Transverse colon (tissue), 4 donors: Measurements from ENCODE around the gene KCNJ14. TPM values are rescaled to one million over a fixed set of nuclear protein-coding genes. Genes with fewer than 3 reads are reported as not detected.

ENCODE experiments used
- DNase-seq: peaks from one replicate; pipeline ENCODE4 v3.0.0-alpha.2; 2019
- H3K27ac ChIP-seq, 4 donors: fragments of 200-600 bp; sonication (generic); 2 replicates each; pipeline ENCODE4 v1.5.1; 2016 to 2018; ENCODE audit warnings: inconsistent platforms in 4 of 4
- H3K27me3 ChIP-seq: fragments of 200-600 bp; sonication (generic); 2 replicates; pipeline ENCODE4 v1.5.1; 2017; ENCODE audit warnings: inconsistent platforms
- H3K36me3 ChIP-seq, 4 donors: fragments of 200-600 bp; sonication (generic); 2 replicates each; pipeline ENCODE4 v1.5.1; 2017 to 2019; ENCODE audit warnings: inconsistent platforms in 4 of 4
- H3K4me1 ChIP-seq, 4 donors: fragments of 200-600 bp; sonication (generic); 2 replicates each; pipeline ENCODE4 v1.5.1; 2017 to 2020; ENCODE audit warnings: inconsistent platforms in 4 of 4
- H3K4me3 ChIP-seq, 4 donors: fragments of 200-600 bp; sonication (generic); 1 replicate in 1 of 4; 2 replicates in 3 of 4; pipeline versions ENCODE4 v1.5.1 to v1.6.1; 2017 to 2019; ENCODE audit warnings: inconsistent platforms in 4 of 4
- H3K9me3 ChIP-seq, 2 donors: fragments of 200-600 bp; sonication (generic); 2 replicates each; pipeline ENCODE4 v1.5.1; 2017 to 2019; ENCODE audit warnings: inconsistent platforms in 2 of 2
- EP300 ChIP-seq: sonication (generic); formaldehyde crosslinking; IDR thresholded peaks from one replicate; pipeline ENCODE4 v1.6.1; 2017; ENCODE audit warnings: antibody characterized with exemption, low read depth
- POLR2A ChIP-seq: fragments of 450-650 bp; IDR thresholded peaks from one replicate; pipeline ENCODE4 v1.6.1; 2016; ENCODE audit warnings: antibody characterized with exemption, mild to moderate bottlenecking, moderate library complexity
- POLR2AphosphoS5 ChIP-seq, 3 donors: sonication (generic); formaldehyde crosslinking; IDR thresholded peaks; one replicate each; pipeline ENCODE4 v1.6.1; 2016; ENCODE audit warnings: antibody characterized with exemption in 3 of 3
- WGBS, 2 donors: methylation state at CpG; one replicate each; pipeline ENCODE4 v1.1.5; 2018; ENCODE audit warnings: low coverage in 1 of 2; 5-methylcytosine and 5-hydroxymethylcytosine counted together
- in situ Hi-C, 4 donors: fragments of 200-750 bp; cut with MboI; loops; one replicate each; pipeline versions ENCODE4 v1.15.0 to v1.15.1; 2017; ENCODE audit warnings: low sequenced_read_pairs in 3 of 4, low pct_ligation_motif_present in 1 of 4, low pct_unique_long_range_greater_than_20kb in 1 of 4
- intact Hi-C: fragments of 100-400 bp; cut with DNase I; formaldehyde crosslinking; loops from one replicate; pipeline ENCODE4 v1.15.1; 2023; ENCODE audit warnings: low total_unique reads
- total RNA-seq, 4 donors: library from RNA; depleted of rRNA; stranded (reverse); fragments of >200 nt; gene quantifications; one replicate each; pipeline ENCODE4 v1.1.0, GENCODE V29; 2016
- TF ChIP-seq, protein P1 (sequence below), 5 experiments: fragments of 200-600 bp in 3 of 5; fragments of 450-650 bp in 2 of 5; sonication (generic) in 3 of 5; IDR thresholded peaks; 1 replicate in 2 of 5; 2 replicates in 3 of 5; pipeline ENCODE4 v1.5.1; 2016 to 2017; ENCODE audit warnings: antibody characterized with exemption in 5 of 5, inconsistent platforms in 3 of 5, mild to moderate bottlenecking in 2 of 5, moderate library complexity in 1 of 5

The KCNJ14 gene
- total RNA-seq, 4 donors from 2014 or later = 0.41 to 0.64 TPM; not detected in 2

DNA sequence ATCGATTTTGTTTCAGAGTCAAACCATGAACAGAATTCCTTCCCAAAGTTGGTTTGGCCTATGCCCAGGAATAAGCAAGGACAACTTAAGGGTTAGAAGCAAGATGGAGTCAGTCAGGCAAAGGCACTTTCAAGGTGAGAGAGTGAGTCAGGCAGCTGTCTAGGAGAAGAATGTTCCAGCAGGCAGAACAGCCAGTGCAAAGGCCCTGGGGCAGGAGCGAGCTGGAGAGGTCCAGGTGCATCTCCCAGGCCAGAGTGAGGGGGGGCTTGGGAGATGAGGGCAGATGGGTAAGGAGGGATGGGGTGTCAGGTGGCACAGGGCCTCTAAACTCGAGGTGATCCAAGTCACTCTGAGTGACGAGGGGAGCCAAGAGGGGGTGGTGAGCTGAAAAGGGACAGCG lies 18.8 kb upstream of the KCNJ14 start:
- no peaks in the 10 kb centered on the region for H3K9me3 ChIP-seq
- no peak for DNase-seq
- H3K27ac ChIP-seq = no peak overlapping the region
- no peak for TF ChIP-seq EP300
- TF ChIP-seq, protein P1, sequence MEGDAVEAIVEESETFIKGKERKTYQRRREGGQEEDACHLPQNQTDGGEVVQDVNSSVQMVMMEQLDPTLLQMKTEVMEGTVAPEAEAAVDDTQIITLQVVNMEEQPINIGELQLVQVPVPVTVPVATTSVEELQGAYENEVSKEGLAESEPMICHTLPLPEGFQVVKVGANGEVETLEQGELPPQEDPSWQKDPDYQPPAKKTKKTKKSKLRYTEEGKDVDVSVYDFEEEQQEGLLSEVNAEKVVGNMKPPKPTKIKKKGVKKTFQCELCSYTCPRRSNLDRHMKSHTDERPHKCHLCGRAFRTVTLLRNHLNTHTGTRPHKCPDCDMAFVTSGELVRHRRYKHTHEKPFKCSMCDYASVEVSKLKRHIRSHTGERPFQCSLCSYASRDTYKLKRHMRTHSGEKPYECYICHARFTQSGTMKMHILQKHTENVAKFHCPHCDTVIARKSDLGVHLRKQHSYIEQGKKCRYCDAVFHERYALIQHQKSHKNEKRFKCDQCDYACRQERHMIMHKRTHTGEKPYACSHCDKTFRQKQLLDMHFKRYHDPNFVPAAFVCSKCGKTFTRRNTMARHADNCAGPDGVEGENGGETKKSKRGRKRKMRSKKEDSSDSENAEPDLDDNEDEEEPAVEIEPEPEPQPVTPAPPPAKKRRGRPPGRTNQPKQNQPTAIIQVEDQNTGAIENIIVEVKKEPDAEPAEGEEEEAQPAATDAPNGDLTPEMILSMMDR (IDR thresholded peaks at IDR 0.05) = no peak
- TF ChIP-seq POLR2A = no peak
- TF ChIP-seq POLR2AphosphoS5 (IDR thresholded peaks at IDR 0.05) = no peak
- H3K36me3 ChIP-seq = no peaks in the 10 kb centered on the region
- H3K4me3 ChIP-seq = no peak overlapping the region
- in situ Hi-C loops (no loop called here), intact Hi-C loops (no loop called here)
- H3K27me3 ChIP-seq = peaks cover 25% of the 10 kb centered on the region
- 78 to 79% methylated on average over 5 of the region's 5 CpGs for WGBS, 2 donors
- H3K4me1 ChIP-seq = no peaks in the 10 kb centered on the region

DNA sequence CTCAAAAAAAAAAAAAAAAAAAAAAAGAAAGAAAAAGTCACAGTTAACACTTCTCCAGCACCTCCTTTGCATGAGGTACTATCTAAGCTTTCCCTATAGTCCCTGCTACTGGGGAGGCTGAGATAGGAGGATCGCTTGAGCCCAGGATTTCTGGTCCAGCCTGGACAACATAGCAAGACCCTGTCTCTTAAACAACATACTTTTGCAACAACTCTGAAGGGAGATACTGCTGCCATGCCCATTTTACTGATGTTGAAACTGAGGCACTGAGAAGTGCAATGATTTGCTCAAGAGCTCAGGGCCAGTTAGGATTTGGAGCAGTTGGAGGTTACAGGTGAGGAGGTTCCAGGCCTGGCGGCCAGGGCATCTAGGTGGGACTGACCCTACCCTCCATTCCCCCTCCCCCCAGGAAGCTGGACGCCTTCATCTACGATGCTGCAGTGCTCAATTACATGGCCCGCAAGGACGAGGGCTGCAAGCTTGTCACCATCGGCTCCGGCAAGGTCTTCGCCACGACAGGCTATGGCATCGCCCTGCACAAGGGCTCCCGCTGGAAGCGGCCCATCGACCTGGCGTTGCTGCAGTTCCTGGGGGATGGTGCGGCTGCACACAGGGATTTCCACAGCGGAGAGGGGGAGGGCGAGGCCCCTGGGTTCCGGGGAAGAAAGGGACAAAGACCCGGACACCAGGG lies 13.9 kb upstream of the KCNJ14 start:
- 95 to 100% methylated on average over 1 to 20 of the region's 20 CpGs for WGBS, 2 donors
- H3K27me3 ChIP-seq = peaks cover 48% of the 10 kb centered on the region
- in situ Hi-C loops = no loop called here
- peaks cover 6 to 18% (median 12%) of the 10 kb centered on the region in 4 donors for H3K4me1 ChIP-seq
- H3K27ac ChIP-seq = no peak overlapping the region
- no peak for DNase-seq
- TF ChIP-seq EP300 (no peak), POLR2AphosphoS5 (IDR thresholded peaks at IDR 0.05) (no peak), POLR2A (no peak)
- TF ChIP-seq, protein P1 (IDR thresholded peaks at IDR 0.05) = no peak
- intact Hi-C loops = no loop called here
- no peak overlapping the region for H3K4me3 ChIP-seq
- H3K36me3 ChIP-seq = no peaks in the 10 kb centered on the region
- no peaks in the 10 kb centered on the region for H3K9me3 ChIP-seq

DNA sequence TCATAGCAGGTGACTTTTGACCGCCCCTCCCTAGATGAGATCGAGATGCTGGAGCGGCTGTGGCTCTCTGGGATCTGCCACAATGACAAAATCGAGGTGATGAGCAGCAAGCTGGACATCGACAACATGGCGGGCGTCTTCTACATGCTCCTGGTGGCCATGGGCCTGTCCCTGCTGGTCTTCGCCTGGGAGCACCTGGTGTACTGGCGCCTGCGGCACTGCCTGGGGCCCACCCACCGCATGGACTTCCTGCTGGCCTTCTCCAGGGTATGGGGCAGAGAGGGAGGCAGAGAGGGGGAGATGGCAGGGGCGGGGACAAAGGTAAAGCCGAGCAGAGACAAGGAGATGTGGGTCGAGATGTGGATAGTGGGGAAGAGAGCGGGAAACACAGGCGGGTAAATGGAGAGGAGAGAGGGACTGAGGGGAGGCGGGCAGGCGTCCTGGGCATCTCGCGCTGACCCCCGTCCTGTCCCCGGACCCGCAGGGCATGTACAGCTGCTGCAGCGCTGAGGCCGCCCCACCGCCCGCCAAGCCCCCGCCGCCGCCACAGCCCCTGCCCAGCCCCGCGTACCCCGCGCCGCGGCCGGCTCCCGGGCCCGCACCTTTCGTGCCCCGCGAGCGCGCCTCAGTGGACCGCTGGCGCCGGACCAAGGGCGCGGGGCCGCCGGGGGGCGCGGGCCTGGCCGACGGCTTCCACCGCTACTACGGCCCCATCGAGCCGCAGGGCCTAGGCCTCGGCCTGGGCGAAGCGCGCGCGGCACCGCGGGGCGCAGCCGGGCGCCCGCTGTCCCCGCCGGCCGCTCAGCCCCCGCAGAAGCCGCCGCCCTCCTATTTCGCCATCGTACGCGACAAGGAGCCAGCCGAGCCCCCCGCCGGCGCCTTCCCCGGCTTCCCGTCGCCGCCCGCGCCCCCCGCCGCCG lies 13.0 kb upstream of the KCNJ14 start:
- Histone ChIP-seq H3K36me3 (no peaks in the 10 kb centered on the region), H3K9me3 (no peaks in the 10 kb centered on the region), H3K27me3 (peaks cover 40% of the 10 kb centered on the region), H3K4me1 (peaks cover 8 to 24% (median 15%) of the 10 kb centered on the region in 4 donors), H3K4me3 (no peak overlapping the region), H3K27ac (no peak overlapping the region)
- DNase-seq = no peak
- in situ Hi-C loops (no loop called here), intact Hi-C loops (no loop called here)
- TF ChIP-seq, protein P1 (IDR thresholded peaks at IDR 0.05) = no peak
- TF ChIP-seq EP300 (no peak), POLR2AphosphoS5 (IDR thresholded peaks at IDR 0.05) (no peak), POLR2A (no peak)
- 52% methylated on average over 91 of the region's 94 CpGs; no CpG with 5 or more reads in 1 of the 2 donors for WGBS, 2 donors

DNA sequence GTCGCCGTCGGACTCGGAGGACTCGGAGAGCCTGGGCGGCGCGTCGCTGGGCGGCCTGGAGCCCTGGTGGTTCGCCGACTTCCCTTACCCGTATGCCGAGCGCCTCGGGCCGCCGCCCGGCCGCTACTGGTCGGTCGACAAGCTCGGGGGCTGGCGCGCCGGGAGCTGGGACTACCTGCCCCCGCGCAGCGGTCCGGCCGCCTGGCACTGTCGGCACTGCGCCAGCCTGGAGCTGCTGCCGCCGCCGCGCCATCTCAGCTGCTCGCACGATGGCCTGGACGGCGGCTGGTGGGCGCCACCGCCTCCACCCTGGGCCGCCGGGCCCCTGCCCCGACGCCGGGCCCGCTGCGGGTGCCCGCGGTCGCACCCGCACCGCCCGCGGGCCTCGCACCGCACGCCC lies 12.1 kb upstream of the KCNJ14 start:
- intact Hi-C loops = no loop called here
- WGBS, 2 donors = 2% methylated on average over 20 of the region's 60 CpGs; no CpG with 5 or more reads in 1 of the 2 donors
- H3K4me3 ChIP-seq = peak overlapping the region in 2 of 4 donors; percentile 23 to 45

More for the DNA sequence above, 12.1 kb upstream of the KCNJ14 start:
- H3K4me1 ChIP-seq = peaks cover 8 to 26% (median 15%) of the 10 kb centered on the region in 4 donors
- no peak for DNase-seq
- no peak overlapping the region for H3K27ac ChIP-seq
- no peaks in the 10 kb centered on the region for H3K36me3 ChIP-seq
- TF ChIP-seq, protein P1 (IDR thresholded peaks at IDR 0.05) = no peak
- no peak for TF ChIP-seq POLR2AphosphoS5 (IDR thresholded peaks at IDR 0.05)
- no peak for TF ChIP-seq EP300
- no peak for TF ChIP-seq POLR2A
- peaks cover 40% of the 10 kb centered on the region for H3K27me3 ChIP-seq
- in situ Hi-C loops = no loop called here
- no peaks in the 10 kb centered on the region for H3K9me3 ChIP-seq
